KMS-11 (cell line): ENCODE data around the gene PAQR6.
"Not testable (repeated sequence)": the region's sequence is repeated elsewhere in the genome, so short reads cannot be mapped to it uniquely, and the experiment has no call there.

Experiments
- H2AFZ ChIP-seq: fragments of 200-600 bp; sonication (generic); 2 replicates; pipeline ENCODE4 v1.6.1; 2016; ENCODE audit warnings: antibody characterized with exemption, mixed run types, low read depth
- H3K27ac ChIP-seq: fragments of 200-600 bp; sonication (generic); 2 replicates; pipeline ENCODE4 v1.6.1; 2016; ENCODE audit warnings: mild to moderate bottlenecking, mixed run types
- H3K27me3 ChIP-seq: fragments of 200-600 bp; sonication (generic); 2 replicates; pipeline ENCODE4 v1.6.1; 2017; ENCODE audit warnings: mild to moderate bottlenecking, low read depth, mixed run types, moderate library complexity; ENCODE audit not compliant: insufficient read depth
- H3K36me3 ChIP-seq: fragments of 200-600 bp; sonication (generic); 2 replicates; pipeline ENCODE4 v1.6.1; 2017; ENCODE audit warnings: mild to moderate bottlenecking, mixed run types; ENCODE audit not compliant: insufficient read depth
- H3K4me1 ChIP-seq: fragments of 200-600 bp; sonication (generic); 2 replicates; pipeline ENCODE4 v1.6.1; 2016; ENCODE audit warnings: mild to moderate bottlenecking, low read depth, mixed run types; ENCODE audit not compliant: poor library complexity, severe bottlenecking
- H3K4me2 ChIP-seq: fragments of 200-600 bp; sonication (generic); 2 replicates; pipeline ENCODE4 v1.7.0; 2016; ENCODE audit warnings: mild to moderate bottlenecking, mixed run types
- H3K4me3 ChIP-seq: fragments of 200-600 bp; sonication (generic); IDR thresholded peaks from 2 replicates; pipeline ENCODE4 v1.6.1; 2017; ENCODE audit warnings: low read depth, low read length, mixed read lengths; ENCODE audit not compliant: insufficient read depth
- H3K79me2 ChIP-seq: fragments of 200-600 bp; sonication (generic); 2 replicates; pipeline ENCODE4 v1.6.1; 2016; ENCODE audit warnings: low read depth, mixed run types; ENCODE audit not compliant: insufficient read depth
- H3K9ac ChIP-seq: fragments of 200-600 bp; sonication (generic); 2 replicates; pipeline ENCODE4 v1.6.1; 2016; ENCODE audit warnings: mild to moderate bottlenecking, mixed run types
- H4K20me1 ChIP-seq: fragments of 200-600 bp; sonication (generic); 2 replicates; pipeline ENCODE4 v1.6.1; 2016; ENCODE audit warnings: mild to moderate bottlenecking, mixed run types; ENCODE audit not compliant: insufficient read depth
- TF ChIP-seq, protein P1 (sequence below): fragments of 200-600 bp; sonication (generic); conservative IDR thresholded peaks from 2 replicates; pipeline ENCODE4 v1.6.1; 2017; ENCODE audit warnings: low read depth, mild to moderate bottlenecking, antibody characterized with exemption, low read length, moderate library complexity, mixed read lengths

The PAQR6 gene

DNA sequence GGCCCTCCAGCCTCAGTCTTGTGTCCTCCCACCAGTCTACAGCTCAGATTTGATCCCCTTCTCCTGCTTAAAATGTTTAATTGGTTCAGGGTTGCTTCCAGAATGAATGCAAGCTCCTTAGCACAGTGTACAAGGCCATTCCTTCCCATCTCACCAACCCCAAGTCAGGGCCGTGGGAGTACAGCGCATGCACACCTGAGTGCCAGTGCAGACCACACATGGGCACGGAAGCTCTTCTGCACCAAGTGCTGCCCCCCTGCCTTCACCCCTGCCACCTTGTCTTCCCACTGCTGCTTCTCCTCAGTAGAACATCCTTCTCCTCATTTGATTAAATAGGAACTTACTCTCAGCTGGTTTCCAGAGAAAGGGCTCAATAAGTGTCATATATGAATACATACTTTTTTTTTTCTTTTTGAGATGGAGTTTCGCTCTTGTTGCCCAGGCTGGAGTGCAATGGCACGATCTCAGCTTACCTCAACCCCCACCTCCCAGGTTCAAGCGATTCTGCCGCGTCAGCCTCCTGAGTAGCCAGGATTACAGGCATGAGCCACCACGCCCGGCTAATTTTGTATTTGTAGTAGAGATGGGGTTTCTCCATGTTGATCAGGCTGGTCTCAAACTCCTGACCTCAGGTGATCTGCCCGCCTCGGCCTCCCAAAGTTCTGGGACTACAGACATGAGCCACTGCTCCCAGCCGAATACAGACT, 25.7 kb downstream of the PAQR6 start:
- Histone ChIP-seq H3K36me3 (no peaks in the 10 kb centered on the region), H3K4me3 (no peak overlapping the region), H3K27ac (no peak overlapping the region), H3K9ac (no peak overlapping the region), H3K4me1 (peaks cover 81% of the 10 kb centered on the region), H4K20me1 (no peaks in the 10 kb centered on the region), H2AFZ (no peak overlapping the region), H3K27me3 (no peaks in the 10 kb centered on the region), H3K79me2 (peaks cover 17% of the 10 kb centered on the region; the same call in 1 of the 2 replicates), H3K4me2 (no peak overlapping the region; the same call in 1 of the 2 replicates)
- TF ChIP-seq, protein P1, sequence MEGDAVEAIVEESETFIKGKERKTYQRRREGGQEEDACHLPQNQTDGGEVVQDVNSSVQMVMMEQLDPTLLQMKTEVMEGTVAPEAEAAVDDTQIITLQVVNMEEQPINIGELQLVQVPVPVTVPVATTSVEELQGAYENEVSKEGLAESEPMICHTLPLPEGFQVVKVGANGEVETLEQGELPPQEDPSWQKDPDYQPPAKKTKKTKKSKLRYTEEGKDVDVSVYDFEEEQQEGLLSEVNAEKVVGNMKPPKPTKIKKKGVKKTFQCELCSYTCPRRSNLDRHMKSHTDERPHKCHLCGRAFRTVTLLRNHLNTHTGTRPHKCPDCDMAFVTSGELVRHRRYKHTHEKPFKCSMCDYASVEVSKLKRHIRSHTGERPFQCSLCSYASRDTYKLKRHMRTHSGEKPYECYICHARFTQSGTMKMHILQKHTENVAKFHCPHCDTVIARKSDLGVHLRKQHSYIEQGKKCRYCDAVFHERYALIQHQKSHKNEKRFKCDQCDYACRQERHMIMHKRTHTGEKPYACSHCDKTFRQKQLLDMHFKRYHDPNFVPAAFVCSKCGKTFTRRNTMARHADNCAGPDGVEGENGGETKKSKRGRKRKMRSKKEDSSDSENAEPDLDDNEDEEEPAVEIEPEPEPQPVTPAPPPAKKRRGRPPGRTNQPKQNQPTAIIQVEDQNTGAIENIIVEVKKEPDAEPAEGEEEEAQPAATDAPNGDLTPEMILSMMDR = no peak

DNA sequence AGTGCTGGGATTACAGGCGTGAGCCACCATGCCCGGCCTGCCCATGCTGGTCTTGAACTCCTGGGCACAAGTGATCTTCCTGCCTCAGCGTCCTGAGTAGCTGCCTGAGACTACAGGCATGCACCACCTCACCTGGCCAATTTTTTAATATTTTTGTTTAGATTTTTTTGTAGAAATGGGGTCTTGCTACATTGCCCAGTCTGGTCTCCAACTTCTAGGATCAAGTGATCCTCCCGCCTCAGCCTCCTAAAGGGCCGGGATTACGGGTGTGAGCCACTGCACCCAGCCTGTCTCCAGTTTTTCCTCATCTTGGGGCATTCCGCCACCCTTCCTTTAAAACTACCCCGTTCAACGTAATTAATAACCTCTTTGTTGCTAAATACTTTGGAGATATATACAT, 27.6 kb downstream of the PAQR6 start:
- no peaks in the 10 kb centered on the region for H3K27me3 ChIP-seq
- H3K79me2 ChIP-seq = peaks cover 25% of the 10 kb centered on the region; the same call in 1 of the 2 replicates
- no peak overlapping the region for H3K4me2 ChIP-seq
- no peak overlapping the region for H3K9ac ChIP-seq
- no peak overlapping the region for H3K4me3 ChIP-seq
- no peak overlapping the region for H3K27ac ChIP-seq
- TF ChIP-seq, protein P1 = no peak
- no peaks in the 10 kb centered on the region for H3K36me3 ChIP-seq
- peaks cover 63% of the 10 kb centered on the region for H3K4me1 ChIP-seq
- H2AFZ ChIP-seq = no peak overlapping the region
- no peaks in the 10 kb centered on the region for H4K20me1 ChIP-seq

DNA sequence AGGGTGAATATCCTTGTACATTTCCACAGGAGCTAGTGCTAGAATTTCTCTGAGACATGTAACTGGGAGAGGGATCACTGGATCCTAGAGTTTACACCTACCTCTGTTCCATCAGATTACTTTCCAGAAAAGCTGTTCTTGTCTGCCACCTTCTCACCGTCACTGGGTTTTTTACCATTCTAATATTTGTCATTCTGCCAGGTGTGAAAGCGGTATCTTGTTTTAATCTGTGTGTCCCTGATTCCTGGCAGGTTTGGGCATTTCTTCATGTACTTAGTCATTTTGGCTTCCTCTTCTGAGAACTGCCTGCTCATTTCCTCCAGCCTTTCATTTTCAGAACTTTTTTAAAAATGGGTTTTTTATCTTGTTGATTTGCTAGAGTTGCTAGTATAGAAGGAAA, 30.0 kb downstream of the PAQR6 start:
- peaks cover 50% of the 10 kb centered on the region for H3K4me1 ChIP-seq
- H3K79me2 ChIP-seq = peaks cover 37% of the 10 kb centered on the region; the same call in 1 of the 2 replicates
- peak overlapping the region; percentile 4; the same call in 1 of the 2 replicates for H3K27ac ChIP-seq
- no peaks in the 10 kb centered on the region for H4K20me1 ChIP-seq
- H3K4me3 ChIP-seq = no peak overlapping the region
- H2AFZ ChIP-seq = no peak overlapping the region
- H3K36me3 ChIP-seq = no peaks in the 10 kb centered on the region
- H3K27me3 ChIP-seq = no peaks in the 10 kb centered on the region
- peak overlapping the region; percentile 7; the same call in 1 of the 2 replicates for H3K4me2 ChIP-seq
- H3K9ac ChIP-seq = no peak overlapping the region
- TF ChIP-seq, protein P1 = no peak

DNA sequence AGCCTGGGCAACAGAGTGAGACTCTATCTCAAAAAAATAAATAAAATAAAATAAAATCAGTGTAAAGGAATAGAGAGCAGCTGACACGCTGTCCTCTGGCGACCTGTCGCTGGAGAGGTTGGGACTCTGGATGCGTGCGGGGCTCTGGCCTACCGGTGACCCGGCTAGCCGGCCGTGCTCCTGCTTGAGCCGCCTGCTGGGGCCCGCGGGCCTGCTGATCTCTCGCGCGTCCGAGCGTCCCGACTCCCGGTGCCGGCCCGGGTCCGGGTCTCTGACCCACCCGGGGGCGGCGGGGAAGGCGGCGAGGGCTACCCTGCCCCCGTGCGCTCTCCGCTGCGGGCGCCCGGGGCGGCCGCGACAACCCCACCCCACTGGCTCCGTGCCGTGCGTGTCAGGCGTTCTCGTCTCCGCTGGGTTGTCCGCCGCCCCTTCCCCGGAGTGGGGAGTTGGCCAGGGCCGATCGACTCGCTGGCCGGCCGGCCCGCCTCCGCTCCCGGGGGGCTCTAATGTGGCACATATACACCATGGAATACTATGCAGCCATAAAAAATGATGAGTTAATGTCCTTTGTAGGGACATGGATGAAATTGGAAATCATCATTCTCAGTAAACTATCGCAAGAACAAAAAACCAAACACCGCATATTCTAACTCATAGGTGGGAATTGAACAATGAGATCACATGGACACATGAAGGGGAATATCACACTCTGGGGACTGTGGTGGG, 31.3 kb downstream of the PAQR6 start:
- H3K79me2 ChIP-seq = peaks cover 37% of the 10 kb centered on the region; the same call in 1 of the 2 replicates
- H3K36me3 ChIP-seq, H2AFZ ChIP-seq, H4K20me1 ChIP-seq, H3K9ac ChIP-seq, H3K4me2 ChIP-seq, H3K4me3 ChIP-seq, H3K27me3 ChIP-seq, H3K27ac ChIP-seq: not testable (repeated sequence)
- peaks cover 44% of the 10 kb centered on the region for H3K4me1 ChIP-seq
